SK-N-SH (cell line): ENCODE measurements around the gene UQCRHL. TPM values are rescaled to one million over a fixed set of nuclear protein-coding genes. Genes with fewer than 3 reads are reported as not detected.

ENCODE experiments used
- CHD2 ChIP-seq: fragments of 150-350 bp; IDR thresholded peaks from 2 replicates; pipeline ENCODE4 v1.6.1; 2018; ENCODE audit warnings: low read length; ENCODE audit not compliant: partially characterized antibody
- ELF1 ChIP-seq: IDR thresholded peaks from 2 replicates; pipeline ENCODE4 v1.4.0; 2012
- EZH2phosphoT487 ChIP-seq: fragments of 200-600 bp; sonication (generic); IDR thresholded peaks from 2 replicates; pipeline ENCODE4 v1.6.1; 2017; ENCODE audit warnings: low read depth, mixed run types, mild to moderate bottlenecking, antibody characterized with exemption, moderate library complexity, borderline replicate concordance
- FOSL2 ChIP-seq: IDR thresholded peaks from 2 replicates; pipeline ENCODE4 v1.4.0; 2012; ENCODE audit warnings: low read depth, mild to moderate bottlenecking, moderate library complexity, borderline replicate concordance
- GATA2 ChIP-seq: sonication (generic); formaldehyde crosslinking; IDR thresholded peaks from 2 replicates; pipeline ENCODE4 v1.5.0; 2020; ENCODE audit warnings: mild to moderate bottlenecking, missing genetic modification reagents
- MAX ChIP-seq: IDR thresholded peaks from 2 replicates; pipeline ENCODE4 v1.4.0; 2012; ENCODE audit warnings: low read depth
- MEF2A ChIP-seq: IDR thresholded peaks from 2 replicates; pipeline ENCODE4 v1.4.0; 2012; ENCODE audit warnings: low read depth, borderline replicate concordance
- MXI1 ChIP-seq: IDR thresholded peaks from 2 replicates; pipeline ENCODE4 v1.6.1; 2012; ENCODE audit warnings: mild to moderate bottlenecking, low read depth, low read length, improper control_type of control experiment
- NFIC ChIP-seq: IDR thresholded peaks from 2 replicates; pipeline ENCODE4 v1.4.0; 2012; ENCODE audit warnings: borderline replicate concordance
- RFX5 ChIP-seq: IDR thresholded peaks from 2 replicates; pipeline ENCODE4 v1.6.1; 2012; ENCODE audit warnings: mild to moderate bottlenecking, improper control_type of control experiment, low read length
- RXRA ChIP-seq: IDR thresholded peaks from 2 replicates; pipeline ENCODE4 v1.4.0; 2012; ENCODE audit warnings: low read depth, mild to moderate bottlenecking, borderline replicate concordance
- SIN3A ChIP-seq: IDR thresholded peaks from 2 replicates; pipeline ENCODE4 v1.6.1; 2012; ENCODE audit warnings: low read depth, mild to moderate bottlenecking, low read length, moderate library complexity, borderline replicate concordance
- SMC3 ChIP-seq: IDR thresholded peaks from 2 replicates; pipeline ENCODE4 v1.6.1; 2012; ENCODE audit warnings: low read depth, low read length, improper control_type of control experiment
- TAF1 ChIP-seq: IDR thresholded peaks from 2 replicates; pipeline ENCODE4 v1.6.1; 2012; ENCODE audit warnings: low read depth, mild to moderate bottlenecking, low read length, moderate library complexity, borderline replicate concordance
- TCF12 ChIP-seq: IDR thresholded peaks from 2 replicates; pipeline ENCODE4 v1.4.0; 2012
- TEAD4 ChIP-seq: IDR thresholded peaks from 2 replicates; pipeline ENCODE4 v1.4.0; 2012; ENCODE audit warnings: mild to moderate bottlenecking, borderline replicate concordance; ENCODE audit not compliant: insufficient read depth
- YY1 ChIP-seq: IDR thresholded peaks from 2 replicates; pipeline ENCODE4 v1.4.0; 2012; ENCODE audit warnings: low read depth, mild to moderate bottlenecking
- polyA plus RNA-seq, 3 experiments: library from polyadenylated mRNA; depleted of rRNA; stranded (reverse); fragments of >200 nt; gene quantifications; 2 replicates each; pipeline ENCODE4 v1.2.3, GENCODE V29; 2012
- TF ChIP-seq, protein P1 (sequence below): fragments of 150-350 bp; IDR thresholded peaks from 2 replicates; pipeline ENCODE4 v1.6.1; 2016; ENCODE audit warnings: mild to moderate bottlenecking, low read depth, low read length
- TF ChIP-seq, protein P2 (sequence below): IDR thresholded peaks from 2 replicates; pipeline ENCODE4 v1.6.1; 2012; ENCODE audit warnings: mild to moderate bottlenecking, low read depth, low read length, moderate library complexity
- TF ChIP-seq, protein P3 (sequence below): IDR thresholded peaks from 2 replicates; pipeline ENCODE4 v1.4.0; 2012; ENCODE audit warnings: low read depth, borderline replicate concordance

UQCRHL gene
- polyA plus RNA-seq, 1 of the 3 experiments (the other 2 are of a cell fraction), result 2.8 TPM

DNA sequence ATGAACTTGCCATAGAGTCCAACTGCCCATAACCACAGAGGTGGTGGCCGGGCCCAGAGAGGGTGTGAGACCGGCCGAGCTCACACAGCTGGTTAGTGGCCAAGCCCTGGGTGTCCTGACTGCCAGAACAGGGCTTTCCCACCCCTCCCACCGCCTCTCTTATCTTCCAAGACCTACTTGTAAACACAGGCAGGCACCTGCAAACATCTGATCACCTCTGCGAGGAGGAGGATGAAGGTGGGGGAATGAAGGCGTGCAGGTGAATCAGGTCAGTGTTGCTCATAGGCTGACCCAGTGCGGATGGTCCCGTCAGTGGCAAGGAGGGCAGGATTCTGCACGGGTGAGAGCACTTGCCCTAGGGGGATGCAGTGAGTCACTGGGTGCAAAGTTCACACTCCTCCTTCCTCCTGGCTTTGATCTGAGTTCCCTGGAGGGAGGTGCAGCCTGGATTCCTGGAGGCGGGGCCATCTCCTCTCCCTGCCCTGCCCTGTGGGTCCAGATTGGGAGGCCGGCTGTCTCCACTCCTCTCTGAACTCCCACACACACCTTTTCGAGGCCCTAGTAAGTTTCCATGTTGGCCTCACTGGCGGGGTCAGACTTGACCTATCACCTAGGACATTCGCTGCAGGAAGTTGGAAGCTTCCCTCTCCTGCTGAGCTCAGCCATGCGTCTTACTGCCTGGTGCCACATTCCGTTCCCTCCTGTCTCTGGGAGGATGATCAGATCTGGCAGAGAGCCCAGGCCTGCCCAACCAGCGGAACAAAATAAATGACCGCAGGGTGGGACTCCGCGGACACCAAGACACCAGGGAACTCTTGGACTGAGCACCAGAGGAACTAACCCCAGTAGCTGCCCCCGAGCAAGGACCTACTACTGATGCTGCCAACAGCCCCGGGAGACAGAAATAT lies 7.3 kb downstream of the UQCRHL start (continued):
- TF ChIP-seq MXI1 (peak; percentile 30; the same call in 1 of the 2 replicates), RXRA (peak; percentile 86), NFIC (peak; percentile 98), RFX5 (no peak), MEF2A (no peak), GATA2 (peak; percentile 95), TCF12 (peak; percentile 86), YY1 (no peak), EZH2phosphoT487 (no peak), FOSL2 (no peak), ELF1 (peak; percentile 41; the same call in 1 of the 2 replicates), TEAD4 (peak; percentile 76), SIN3A (no peak), TAF1 (0 out of 2 replicates have a peak, but pooled peaks have one; percentile 20), MAX (peak; percentile 84), SMC3 (no peak), CHD2 (peak; percentile 44)
- TF ChIP-seq, protein P1, sequence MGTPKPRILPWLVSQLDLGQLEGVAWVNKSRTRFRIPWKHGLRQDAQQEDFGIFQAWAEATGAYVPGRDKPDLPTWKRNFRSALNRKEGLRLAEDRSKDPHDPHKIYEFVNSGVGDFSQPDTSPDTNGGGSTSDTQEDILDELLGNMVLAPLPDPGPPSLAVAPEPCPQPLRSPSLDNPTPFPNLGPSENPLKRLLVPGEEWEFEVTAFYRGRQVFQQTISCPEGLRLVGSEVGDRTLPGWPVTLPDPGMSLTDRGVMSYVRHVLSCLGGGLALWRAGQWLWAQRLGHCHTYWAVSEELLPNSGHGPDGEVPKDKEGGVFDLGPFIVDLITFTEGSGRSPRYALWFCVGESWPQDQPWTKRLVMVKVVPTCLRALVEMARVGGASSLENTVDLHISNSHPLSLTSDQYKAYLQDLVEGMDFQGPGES, result no peak
- TF ChIP-seq, protein P2, sequence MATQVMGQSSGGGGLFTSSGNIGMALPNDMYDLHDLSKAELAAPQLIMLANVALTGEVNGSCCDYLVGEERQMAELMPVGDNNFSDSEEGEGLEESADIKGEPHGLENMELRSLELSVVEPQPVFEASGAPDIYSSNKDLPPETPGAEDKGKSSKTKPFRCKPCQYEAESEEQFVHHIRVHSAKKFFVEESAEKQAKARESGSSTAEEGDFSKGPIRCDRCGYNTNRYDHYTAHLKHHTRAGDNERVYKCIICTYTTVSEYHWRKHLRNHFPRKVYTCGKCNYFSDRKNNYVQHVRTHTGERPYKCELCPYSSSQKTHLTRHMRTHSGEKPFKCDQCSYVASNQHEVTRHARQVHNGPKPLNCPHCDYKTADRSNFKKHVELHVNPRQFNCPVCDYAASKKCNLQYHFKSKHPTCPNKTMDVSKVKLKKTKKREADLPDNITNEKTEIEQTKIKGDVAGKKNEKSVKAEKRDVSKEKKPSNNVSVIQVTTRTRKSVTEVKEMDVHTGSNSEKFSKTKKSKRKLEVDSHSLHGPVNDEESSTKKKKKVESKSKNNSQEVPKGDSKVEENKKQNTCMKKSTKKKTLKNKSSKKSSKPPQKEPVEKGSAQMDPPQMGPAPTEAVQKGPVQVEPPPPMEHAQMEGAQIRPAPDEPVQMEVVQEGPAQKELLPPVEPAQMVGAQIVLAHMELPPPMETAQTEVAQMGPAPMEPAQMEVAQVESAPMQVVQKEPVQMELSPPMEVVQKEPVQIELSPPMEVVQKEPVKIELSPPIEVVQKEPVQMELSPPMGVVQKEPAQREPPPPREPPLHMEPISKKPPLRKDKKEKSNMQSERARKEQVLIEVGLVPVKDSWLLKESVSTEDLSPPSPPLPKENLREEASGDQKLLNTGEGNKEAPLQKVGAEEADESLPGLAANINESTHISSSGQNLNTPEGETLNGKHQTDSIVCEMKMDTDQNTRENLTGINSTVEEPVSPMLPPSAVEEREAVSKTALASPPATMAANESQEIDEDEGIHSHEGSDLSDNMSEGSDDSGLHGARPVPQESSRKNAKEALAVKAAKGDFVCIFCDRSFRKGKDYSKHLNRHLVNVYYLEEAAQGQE, result no peak
- TF ChIP-seq, protein P3, sequence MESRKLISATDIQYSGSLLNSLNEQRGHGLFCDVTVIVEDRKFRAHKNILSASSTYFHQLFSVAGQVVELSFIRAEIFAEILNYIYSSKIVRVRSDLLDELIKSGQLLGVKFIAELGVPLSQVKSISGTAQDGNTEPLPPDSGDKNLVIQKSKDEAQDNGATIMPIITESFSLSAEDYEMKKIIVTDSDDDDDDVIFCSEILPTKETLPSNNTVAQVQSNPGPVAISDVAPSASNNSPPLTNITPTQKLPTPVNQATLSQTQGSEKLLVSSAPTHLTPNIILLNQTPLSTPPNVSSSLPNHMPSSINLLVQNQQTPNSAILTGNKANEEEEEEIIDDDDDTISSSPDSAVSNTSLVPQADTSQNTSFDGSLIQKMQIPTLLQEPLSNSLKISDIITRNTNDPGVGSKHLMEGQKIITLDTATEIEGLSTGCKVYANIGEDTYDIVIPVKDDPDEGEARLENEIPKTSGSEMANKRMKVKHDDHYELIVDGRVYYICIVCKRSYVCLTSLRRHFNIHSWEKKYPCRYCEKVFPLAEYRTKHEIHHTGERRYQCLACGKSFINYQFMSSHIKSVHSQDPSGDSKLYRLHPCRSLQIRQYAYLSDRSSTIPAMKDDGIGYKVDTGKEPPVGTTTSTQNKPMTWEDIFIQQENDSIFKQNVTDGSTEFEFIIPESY, result no peak
